CD14-positive monocyte (primary cell): Measurements from ENCODE around the gene MRPL42. TPM values are rescaled to one million over a fixed set of nuclear protein-coding genes. Genes with fewer than 3 reads are reported as not detected.

Source experiments
- DNase-seq, 3 donors: peaks; one replicate each; pipeline ENCODE4 v3.0.0-alpha.2; 2011 to 2022
- H2AFZ ChIP-seq: 2 replicates; pipeline ENCODE4 v1.6.0; 2012; ENCODE audit warnings: mild to moderate bottlenecking, low read depth, low read length, inconsistent platforms; ENCODE audit not compliant: insufficient read depth, poor library complexity, severe bottlenecking
- H3K27ac ChIP-seq, 2 donors: 1 replicate in 1 of 2; 2 replicates in 1 of 2; pipeline ENCODE4 v1.5.1; 2012 to 2013; ENCODE audit warnings: low read length in 2 of 2, control low read depth in 1 of 2, inconsistent platforms in 1 of 2, low read depth in 1 of 2, mild to moderate bottlenecking in 1 of 2
- H3K27me3 ChIP-seq, 2 donors: one replicate each; pipeline versions ENCODE4 v1.6.0 to v1.6.1; 2011 to 2013; ENCODE audit warnings: low read length in 2 of 2; ENCODE audit not compliant: control insufficient read depth in 2 of 2, insufficient read depth in 2 of 2
- H3K36me3 ChIP-seq, 2 donors: replicated peaks in 1 of 2; 1 replicate in 1 of 2; 2 replicates in 1 of 2; pipeline versions ENCODE4 v1.5.1 to v1.6.1; 2012 to 2013; ENCODE audit warnings: low read length in 2 of 2, control low read depth in 1 of 2, inconsistent platforms in 1 of 2, mild to moderate bottlenecking in 1 of 2; ENCODE audit not compliant: insufficient read depth in 2 of 2, control insufficient read depth in 1 of 2
- H3K4me1 ChIP-seq, 2 donors: 1 replicate in 1 of 2; 2 replicates in 1 of 2; pipeline versions ENCODE4 v1.5.1 to v1.6.1; 2012 to 2013; ENCODE audit warnings: low read length in 2 of 2, control low read depth in 1 of 2, inconsistent platforms in 1 of 2, mild to moderate bottlenecking in 1 of 2, moderate library complexity in 1 of 2; ENCODE audit not compliant: insufficient read depth in 2 of 2, control insufficient read depth in 1 of 2
- H3K4me2 ChIP-seq: replicated peaks from 2 replicates; pipeline ENCODE3; 2012; ENCODE audit warnings: low read length, moderate library complexity, mild to moderate bottlenecking; ENCODE audit not compliant: poor library complexity, severe bottlenecking; ENCODE audit errors: extremely low read depth
- H3K4me3 ChIP-seq, 3 experiments: fragments of 200-600 bp in 1 of 3; sonication (generic) in 1 of 3; replicated peaks in 1 of 3; 1 replicate in 2 of 3; 2 replicates in 1 of 3; pipeline ENCODE4 v1.5.1; 2011 to 2013; ENCODE audit warnings: low read length in 3 of 3, mild to moderate bottlenecking in 3 of 3, control low read depth in 2 of 3, low read depth in 2 of 3, inconsistent platforms in 1 of 3, moderate library complexity in 1 of 3
- H3K79me2 ChIP-seq: 2 replicates; pipeline ENCODE4 v1.6.0; 2012; ENCODE audit warnings: mild to moderate bottlenecking, control low read depth, inconsistent platforms, low read length, moderate library complexity; ENCODE audit not compliant: insufficient read depth
- H3K9ac ChIP-seq: 2 replicates; pipeline ENCODE4 v1.6.0; 2017; ENCODE audit warnings: low read length, mild to moderate bottlenecking; ENCODE audit not compliant: insufficient read depth, poor library complexity, severe bottlenecking
- H3K9me3 ChIP-seq, 2 donors: replicated peaks in 1 of 2; 1 replicate in 1 of 2; 2 replicates in 1 of 2; pipeline versions ENCODE4 v1.5.1 to v1.6.1; 2012 to 2013; ENCODE audit warnings: low read length in 2 of 2, control low read depth in 1 of 2; ENCODE audit not compliant: control insufficient read depth in 1 of 2, insufficient read depth in 1 of 2
- H4K20me1 ChIP-seq: 2 replicates; pipeline ENCODE4 v1.6.0; 2012; ENCODE audit warnings: mild to moderate bottlenecking, low read length, control low read depth, moderate library complexity; ENCODE audit not compliant: insufficient read depth
- H3K27ac Mint-ChIP-seq, 7 donors: one replicate each; pipeline ENCODE4 v1.8.0; 2020; ENCODE audit warnings: mild to moderate bottlenecking in 7 of 7, mixed read lengths in 7 of 7, moderate library complexity in 6 of 7, inconsistent platforms in 2 of 7
- H3K27me3 Mint-ChIP-seq, 3 donors: one replicate each; pipeline ENCODE4 v1.8.0; 2021 to 2022; ENCODE audit warnings: low read depth in 3 of 3, mild to moderate bottlenecking in 3 of 3, mixed read lengths in 3 of 3, moderate library complexity in 3 of 3, inconsistent platforms in 1 of 3
- H3K36me3 Mint-ChIP-seq, 2 donors: one replicate each; pipeline ENCODE4 v1.8.0; 2020; ENCODE audit warnings: mixed read lengths in 2 of 2, inconsistent platforms in 1 of 2, mild to moderate bottlenecking in 1 of 2
- H3K4me1 Mint-ChIP-seq: one replicate; pipeline ENCODE4 v1.8.0; 2020; ENCODE audit warnings: mild to moderate bottlenecking, mixed read lengths
- H3K4me3 Mint-ChIP-seq, 2 donors: one replicate each; pipeline ENCODE4 v1.8.0; 2020; ENCODE audit warnings: mild to moderate bottlenecking in 2 of 2, mixed read lengths in 2 of 2, moderate library complexity in 1 of 2
- H3K9me3 Mint-ChIP-seq, 7 donors: one replicate each; pipeline ENCODE4 v1.8.0; 2020 to 2022; ENCODE audit warnings: mixed read lengths in 7 of 7, mild to moderate bottlenecking in 6 of 7, moderate library complexity in 6 of 7, inconsistent platforms in 2 of 7
- WGBS: methylation state at CpG from one replicate; pipeline ENCODE4 v1.1.5; 2013; ENCODE audit warnings: missing lambda C conversion rate; ENCODE audit not compliant: insufficient coverage; 5-methylcytosine and 5-hydroxymethylcytosine counted together
- intact Hi-C, 2 donors: fragments of 100-400 bp; cut with micrococcal nuclease; formaldehyde crosslinking; loops; one replicate each; pipeline versions ENCODE4 v1.15.0 to v1.15.1; 2023
- polyA plus RNA-seq, 3 donors: library from polyadenylated mRNA; depleted of rRNA in 1 of 3; unstranded in 2 of 3; stranded (reverse) in 1 of 3; fragments of 300-500 nt in 2 of 3; fragments of >200 nt in 1 of 3; fragmentation: Illumina TruSeq in 2 of 3; gene quantifications; 1 replicate in 2 of 3; 2 replicates in 1 of 3; pipeline ENCODE4 v1.2.3, GENCODE V29; 2012 to 2021
- TF ChIP-seq, protein P1 (sequence below): fragments of 200-600 bp; IDR thresholded peaks from one replicate; pipeline ENCODE4 v1.8.0; 2022; ENCODE audit warnings: antibody characterized with exemption, mild to moderate bottlenecking

The MRPL42 gene
- polyA plus RNA-seq, 3 donors: 15.7 to 68.3 (median 62.8) TPM

DNA sequence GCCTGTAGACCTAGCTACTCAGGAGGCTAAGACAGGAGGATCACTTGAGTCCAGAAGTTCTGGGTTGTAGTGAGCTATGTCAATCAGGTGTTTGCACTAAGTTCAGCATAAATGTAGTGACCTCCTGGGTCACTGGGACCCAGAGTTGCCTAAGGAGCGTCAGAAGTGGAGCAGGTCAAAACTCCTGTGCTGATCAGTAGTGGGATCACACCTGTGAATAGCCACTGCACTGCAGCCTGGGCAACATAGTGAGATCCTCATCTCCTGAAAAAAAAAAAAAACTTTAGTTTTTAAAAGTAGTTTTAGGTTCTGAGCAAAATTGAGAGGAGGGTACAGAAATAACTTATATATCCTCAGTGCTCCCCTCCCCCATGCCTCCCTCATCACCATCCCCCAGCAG is 42.2 kb downstream of the MRPL42 start:
- no peak for DNase-seq
- H3K27me3 Mint-ChIP-seq: no peaks in the 10 kb centered on the region

DNA sequence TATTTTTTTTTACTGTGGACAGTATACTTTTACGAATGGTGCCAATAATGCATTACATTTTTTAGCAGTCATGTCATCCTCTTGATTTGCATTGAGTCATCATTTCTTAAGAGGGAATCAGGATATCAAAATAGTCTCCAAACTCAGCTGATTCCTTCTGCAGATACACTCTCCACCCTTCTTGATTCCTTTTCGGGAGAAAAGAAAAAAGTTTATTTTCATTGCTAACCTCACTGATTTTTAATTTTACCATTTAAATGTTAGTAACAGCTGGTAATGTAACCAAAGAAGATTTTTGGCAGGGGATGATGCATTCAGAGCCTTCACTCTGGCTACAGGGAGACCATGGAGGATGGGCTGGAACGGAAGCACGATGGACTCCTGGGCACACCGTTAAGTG is 47.5 kb downstream of the MRPL42 start:
- Mint-ChIP-seq H3K4me1 (no peaks in the 10 kb centered on the region), H3K9me3 (no peaks in the 10 kb centered on the region), H3K27me3 (peaks cover 0 to 1% (median under 1%) of the 10 kb centered on the region in 3 donors), H3K36me3 (peaks cover 2 to 4% of the 10 kb centered on the region in 2 donors), H3K27ac (no peak overlapping the region), H3K4me3 (no peak overlapping the region)
- Histone ChIP-seq H3K27me3 (no peaks in the 10 kb centered on the region), H2AFZ (no peak overlapping the region), H4K20me1 (no peaks in the 10 kb centered on the region), H3K9ac (no peak overlapping the region), H3K4me2 (no peak overlapping the region), H3K36me3 (no peaks in the 10 kb centered on the region), H3K9me3 (no peaks in the 10 kb centered on the region), H3K27ac (no peak overlapping the region), H3K79me2 (no peaks in the 10 kb centered on the region), H3K4me1 (no peaks in the 10 kb centered on the region), H3K4me3 (no peak overlapping the region)
- 100% methylated on average over 3 of the region's 5 CpGs for WGBS
- intact Hi-C loops: no loop called here
- TF ChIP-seq, protein P1, sequence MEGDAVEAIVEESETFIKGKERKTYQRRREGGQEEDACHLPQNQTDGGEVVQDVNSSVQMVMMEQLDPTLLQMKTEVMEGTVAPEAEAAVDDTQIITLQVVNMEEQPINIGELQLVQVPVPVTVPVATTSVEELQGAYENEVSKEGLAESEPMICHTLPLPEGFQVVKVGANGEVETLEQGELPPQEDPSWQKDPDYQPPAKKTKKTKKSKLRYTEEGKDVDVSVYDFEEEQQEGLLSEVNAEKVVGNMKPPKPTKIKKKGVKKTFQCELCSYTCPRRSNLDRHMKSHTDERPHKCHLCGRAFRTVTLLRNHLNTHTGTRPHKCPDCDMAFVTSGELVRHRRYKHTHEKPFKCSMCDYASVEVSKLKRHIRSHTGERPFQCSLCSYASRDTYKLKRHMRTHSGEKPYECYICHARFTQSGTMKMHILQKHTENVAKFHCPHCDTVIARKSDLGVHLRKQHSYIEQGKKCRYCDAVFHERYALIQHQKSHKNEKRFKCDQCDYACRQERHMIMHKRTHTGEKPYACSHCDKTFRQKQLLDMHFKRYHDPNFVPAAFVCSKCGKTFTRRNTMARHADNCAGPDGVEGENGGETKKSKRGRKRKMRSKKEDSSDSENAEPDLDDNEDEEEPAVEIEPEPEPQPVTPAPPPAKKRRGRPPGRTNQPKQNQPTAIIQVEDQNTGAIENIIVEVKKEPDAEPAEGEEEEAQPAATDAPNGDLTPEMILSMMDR: no peak
- no peak for DNase-seq

More for the DNA sequence above, 42.2 kb downstream of the MRPL42 start:
- Histone ChIP-seq H3K9ac (no peak overlapping the region), H3K4me1 (no peaks in the 10 kb centered on the region), H3K4me3 (no peak overlapping the region), H3K36me3 (peaks cover 0 to 11% of the 10 kb centered on the region in 2 donors), H4K20me1 (no peaks in the 10 kb centered on the region), H3K27ac (no peak overlapping the region), H2AFZ (no peak overlapping the region), H3K27me3 (no peaks in the 10 kb centered on the region), H3K4me2 (no peak overlapping the region), H3K79me2 (no peaks in the 10 kb centered on the region), H3K9me3 (no peaks in the 10 kb centered on the region)
- H3K4me3 Mint-ChIP-seq: no peak overlapping the region
- H3K36me3 Mint-ChIP-seq: peaks cover 17 to 20% of the 10 kb centered on the region in 2 donors
- H3K9me3 Mint-ChIP-seq: peaks cover 0 to 1% (median 0%) of the 10 kb centered on the region in 7 donors
- intact Hi-C loops: loop anchor here in 1 of 2 donors (10.0 kb wide), 2 partner anchors 255 to 1025 kb away; no protein-coding TSS in a partner anchor
- no peak overlapping the region for H3K27ac Mint-ChIP-seq
- 100% methylated on average over 1 of the region's 1 CpG for WGBS
- TF ChIP-seq, protein P1: no peak
- peaks cover 2% of the 10 kb centered on the region for H3K4me1 Mint-ChIP-seq
